ENCODE measurements around the gene COL23A1. TPM values are rescaled to one million over a fixed set of nuclear protein-coding genes. Genes with fewer than 3 reads are reported as not detected.

Gene COL23A1
- total RNA-seq, 1 experiment from 2014 or later, result not detected

DNA sequence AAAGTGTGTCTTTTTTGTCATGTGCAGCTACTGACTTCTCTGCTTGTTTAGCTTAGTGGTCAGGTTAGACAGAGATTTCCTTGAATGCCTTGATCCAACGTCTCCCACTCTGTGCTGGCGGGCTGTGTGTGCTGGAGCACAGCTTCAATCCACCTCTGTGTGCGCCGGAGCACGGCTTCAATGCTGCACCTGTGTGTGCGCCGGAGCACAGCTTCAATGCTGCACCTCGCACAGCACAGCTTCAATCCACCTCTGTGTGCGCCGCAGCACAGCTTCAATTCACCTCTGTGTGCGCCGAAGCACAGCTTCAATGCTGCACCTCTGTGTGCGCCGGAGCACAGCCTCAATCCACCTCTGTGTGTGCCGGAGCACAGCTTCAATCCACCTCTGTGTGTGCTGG is 288.6 kb downstream of the COL23A1 start:
- TF ChIP-seq, protein P1, sequence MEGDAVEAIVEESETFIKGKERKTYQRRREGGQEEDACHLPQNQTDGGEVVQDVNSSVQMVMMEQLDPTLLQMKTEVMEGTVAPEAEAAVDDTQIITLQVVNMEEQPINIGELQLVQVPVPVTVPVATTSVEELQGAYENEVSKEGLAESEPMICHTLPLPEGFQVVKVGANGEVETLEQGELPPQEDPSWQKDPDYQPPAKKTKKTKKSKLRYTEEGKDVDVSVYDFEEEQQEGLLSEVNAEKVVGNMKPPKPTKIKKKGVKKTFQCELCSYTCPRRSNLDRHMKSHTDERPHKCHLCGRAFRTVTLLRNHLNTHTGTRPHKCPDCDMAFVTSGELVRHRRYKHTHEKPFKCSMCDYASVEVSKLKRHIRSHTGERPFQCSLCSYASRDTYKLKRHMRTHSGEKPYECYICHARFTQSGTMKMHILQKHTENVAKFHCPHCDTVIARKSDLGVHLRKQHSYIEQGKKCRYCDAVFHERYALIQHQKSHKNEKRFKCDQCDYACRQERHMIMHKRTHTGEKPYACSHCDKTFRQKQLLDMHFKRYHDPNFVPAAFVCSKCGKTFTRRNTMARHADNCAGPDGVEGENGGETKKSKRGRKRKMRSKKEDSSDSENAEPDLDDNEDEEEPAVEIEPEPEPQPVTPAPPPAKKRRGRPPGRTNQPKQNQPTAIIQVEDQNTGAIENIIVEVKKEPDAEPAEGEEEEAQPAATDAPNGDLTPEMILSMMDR (conservative IDR thresholded peaks at IDR 0.05; ENCODE audit: low read depth, low read length), result no peak
- TF ChIP-seq EZH2 (IDR thresholded peaks at IDR 0.05; ENCODE audit: borderline replicate concordance, low read depth, low read length, poor library complexity, severe bottlenecking), result no peak
- Histone ChIP-seq H3K27me3 (replicated peaks; ENCODE audit: insufficient read depth, low read depth, low read length, poor library complexity) (no peaks in the 10 kb centered on the region), H3K27ac (ENCODE audit: low read depth, low read length, poor library complexity, severe bottlenecking) (no peak overlapping the region), H3K4me1 (ENCODE audit: insufficient read depth, low read length, poor library complexity, severe bottlenecking) (no peaks in the 10 kb centered on the region), H3K4me3 (ENCODE audit: low read depth, low read length, poor library complexity, severe bottlenecking) (no peak overlapping the region), H3K9me3 (ENCODE audit: low read depth, low read length, poor library complexity, severe bottlenecking) (no peaks in the 10 kb centered on the region), H3K36me3 (ENCODE audit: insufficient read depth, low read length, poor library complexity, severe bottlenecking) (no peaks in the 10 kb centered on the region)
- intact Hi-C loops (cut with micrococcal nuclease; ENCODE audit: unreplicated experiment), result no loop called here
- ChIA-PET POLR2A (ENCODE audit: low non-redundant PET) (no interaction called here), CTCF (no interaction called here)
- no peak for DNase-seq (ENCODE audit: low spot score)
- no TSS peak for BruUV-seq (replicated peaks)

DNA sequence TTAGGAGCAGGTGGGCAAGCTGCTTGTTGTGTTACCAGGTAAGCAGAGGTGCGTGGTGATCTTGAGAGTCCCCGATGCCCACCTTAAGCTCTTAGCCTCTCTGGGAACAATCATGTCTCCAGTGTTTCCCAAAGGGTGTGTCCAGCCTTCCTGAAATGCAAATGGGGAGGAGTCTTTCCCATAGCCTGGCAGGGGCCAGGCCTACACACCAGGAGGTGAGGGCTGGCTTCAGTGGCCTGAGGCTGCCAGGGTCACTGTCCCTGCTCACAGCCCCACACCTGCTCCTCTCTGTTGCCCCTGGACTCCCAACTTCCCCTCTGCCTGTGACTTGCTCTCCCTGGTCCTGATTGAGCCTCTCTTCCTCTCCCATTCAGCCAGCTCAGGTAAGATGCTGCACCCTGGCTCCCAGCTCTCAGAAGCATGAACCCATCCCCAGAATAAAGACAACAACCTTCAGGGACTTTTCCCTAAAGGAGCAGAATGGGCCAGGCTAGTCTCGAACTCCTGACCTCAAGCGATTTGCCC is 291.8 kb downstream of the COL23A1 start:
- Histone ChIP-seq H3K9me3 (ENCODE audit: low read depth, low read length, poor library complexity, severe bottlenecking) (no peaks in the 10 kb centered on the region), H3K4me3 (ENCODE audit: low read depth, low read length, poor library complexity, severe bottlenecking) (no peak overlapping the region), H3K4me1 (ENCODE audit: insufficient read depth, low read length, poor library complexity, severe bottlenecking) (no peaks in the 10 kb centered on the region), H3K36me3 (ENCODE audit: insufficient read depth, low read length, poor library complexity, severe bottlenecking) (no peaks in the 10 kb centered on the region), H3K27ac (ENCODE audit: low read depth, low read length, poor library complexity, severe bottlenecking) (no peak overlapping the region), H3K27me3 (replicated peaks; ENCODE audit: insufficient read depth, low read depth, low read length, poor library complexity) (no peaks in the 10 kb centered on the region)
- DNase-seq (ENCODE audit: low spot score), result no peak
- CTCF ChIA-PET, result no interaction called here
- TF ChIP-seq, protein P1 (conservative IDR thresholded peaks at IDR 0.05; ENCODE audit: low read depth, low read length), result no peak
- no peak for TF ChIP-seq EZH2 (IDR thresholded peaks at IDR 0.05; ENCODE audit: borderline replicate concordance, low read depth, low read length, poor library complexity, severe bottlenecking)
- POLR2A ChIA-PET (ENCODE audit: low non-redundant PET), result no interaction called here
- no TSS peak for BruUV-seq (replicated peaks)
- intact Hi-C loops (cut with micrococcal nuclease; ENCODE audit: unreplicated experiment), result no loop called here

DNA sequence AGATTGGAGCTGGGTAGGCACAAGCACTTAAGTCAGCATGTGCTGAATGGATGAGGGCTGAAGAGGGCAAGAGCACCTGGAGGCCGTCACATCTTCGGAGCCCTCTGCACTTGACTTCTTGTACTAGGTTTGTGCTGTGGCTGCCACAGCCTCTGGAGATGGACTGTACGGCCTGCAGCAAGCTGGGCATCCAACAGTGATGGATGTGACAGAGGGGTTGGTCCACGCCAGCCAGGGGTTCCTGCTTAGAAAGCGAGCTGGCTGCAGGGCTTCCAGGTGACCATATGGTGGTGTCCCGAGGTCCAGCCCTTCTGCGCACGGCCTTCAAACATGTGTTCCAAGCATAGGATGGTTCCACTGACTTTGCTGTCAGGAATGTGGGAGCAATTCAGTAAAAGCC is 292.4 kb downstream of the COL23A1 start:
- CTCF ChIA-PET, result no interaction called here
- BruUV-seq (replicated peaks), result no TSS peak
- H3K4me3 ChIP-seq (ENCODE audit: low read depth, low read length, poor library complexity, severe bottlenecking), result no peak overlapping the region
- POLR2A ChIA-PET (ENCODE audit: low non-redundant PET), result no interaction called here
- TF ChIP-seq, protein P1 (conservative IDR thresholded peaks at IDR 0.05; ENCODE audit: low read depth, low read length), result no peak
- TF ChIP-seq EZH2 (IDR thresholded peaks at IDR 0.05; ENCODE audit: borderline replicate concordance, low read depth, low read length, poor library complexity, severe bottlenecking), result no peak
- DNase-seq (ENCODE audit: low spot score), result no peak
- H3K27me3 ChIP-seq (replicated peaks; ENCODE audit: insufficient read depth, low read depth, low read length, poor library complexity), result no peaks in the 10 kb centered on the region
- intact Hi-C loops (cut with micrococcal nuclease; ENCODE audit: unreplicated experiment), result no loop called here
- H3K36me3 ChIP-seq (ENCODE audit: insufficient read depth, low read length, poor library complexity, severe bottlenecking), result no peaks in the 10 kb centered on the region
- H3K27ac ChIP-seq (ENCODE audit: low read depth, low read length, poor library complexity, severe bottlenecking), result no peak overlapping the region
- no peaks in the 10 kb centered on the region for H3K9me3 ChIP-seq (ENCODE audit: low read depth, low read length, poor library complexity, severe bottlenecking)
- H3K4me1 ChIP-seq (ENCODE audit: insufficient read depth, low read length, poor library complexity, severe bottlenecking), result no peaks in the 10 kb centered on the region
